MM.1S (cell line): ENCODE measurements around the gene GCG.

Experiments
- DNase-seq: peaks from one replicate; pipeline ENCODE4 v3.0.0-alpha.2; 2015
- H2AFZ ChIP-seq: fragments of 300-600 bp; sonication (generic); 2 replicates; pipeline ENCODE4 v1.6.0; 2016; ENCODE audit warnings: antibody characterized with exemption, low read length
- H3F3A ChIP-seq: fragments of 300-600 bp; sonication (generic); 2 replicates; pipeline ENCODE4 v1.6.1; 2016; ENCODE audit warnings: mild to moderate bottlenecking, antibody characterized with exemption, low read length, moderate library complexity, mixed read lengths; ENCODE audit not compliant: insufficient read depth
- H3K27ac ChIP-seq: fragments of 300-600 bp; sonication (generic); 2 replicates; pipeline ENCODE4 v1.5.1; 2016; ENCODE audit warnings: mild to moderate bottlenecking, low read length
- H3K27me3 ChIP-seq: fragments of 300-600 bp; sonication (generic); replicated peaks from 2 replicates; pipeline ENCODE4 v1.6.0; 2016; ENCODE audit warnings: low read length; ENCODE audit not compliant: insufficient read depth
- H3K36me3 ChIP-seq: fragments of 300-600 bp; sonication (generic); replicated peaks from 2 replicates; pipeline ENCODE4 v1.6.1; 2016; ENCODE audit warnings: mild to moderate bottlenecking, low read length, mixed read lengths; ENCODE audit not compliant: insufficient read depth
- H3K4me1 ChIP-seq: fragments of 300-600 bp; sonication (generic); 2 replicates; pipeline ENCODE4 v1.6.1; 2016; ENCODE audit warnings: low read length, mixed read lengths
- H3K4me2 ChIP-seq: fragments of 300-600 bp; sonication (generic); 2 replicates; pipeline ENCODE4 v1.6.0; 2016; ENCODE audit warnings: low read depth, low read length
- H3K4me3 ChIP-seq: fragments of 300-600 bp; sonication (generic); 2 replicates; pipeline ENCODE4 v1.5.1; 2016; ENCODE audit warnings: low read length, mixed read lengths
- H3K79me2 ChIP-seq: fragments of 300-600 bp; sonication (generic); 2 replicates; pipeline ENCODE4 v1.6.1; 2016; ENCODE audit warnings: mixed run types, low read length, mixed read lengths
- H3K9ac ChIP-seq: fragments of 300-600 bp; sonication (generic); 2 replicates; pipeline ENCODE4 v1.6.1; 2016; ENCODE audit warnings: low read length, mixed read lengths
- H3K9me2 ChIP-seq: fragments of 300-600 bp; sonication (generic); replicated peaks from 2 replicates; pipeline ENCODE4 v1.6.1; 2016; ENCODE audit warnings: mild to moderate bottlenecking, low read length, mixed read lengths; ENCODE audit not compliant: insufficient read depth
- H3K9me3 ChIP-seq: fragments of 300-600 bp; sonication (generic); replicated peaks from 2 replicates; pipeline ENCODE4 v1.6.1; 2016; ENCODE audit warnings: mild to moderate bottlenecking, low read length, mixed read lengths; ENCODE audit not compliant: insufficient read depth
- H4K20me1 ChIP-seq: fragments of 300-600 bp; sonication (generic); 2 replicates; pipeline ENCODE4 v1.6.1; 2016; ENCODE audit warnings: mild to moderate bottlenecking, low read length, moderate library complexity, mixed read lengths; ENCODE audit not compliant: insufficient read depth
- CTCF ChIP-seq: fragments of 300-600 bp; sonication (generic); IDR thresholded peaks from 2 replicates; pipeline ENCODE4 v1.5.1; 2016; ENCODE audit warnings: antibody characterized with exemption, low read length, mixed read lengths
- EZH2 ChIP-seq: fragments of 300-600 bp; sonication (generic); optimal IDR thresholded peaks from 2 replicates; pipeline ENCODE3; 2017; ENCODE audit warnings: low read depth, mild to moderate bottlenecking, antibody characterized with exemption, low read length, mixed read lengths
- EZH2phosphoT487 ChIP-seq: fragments of 300-600 bp; sonication (generic); IDR thresholded peaks from 2 replicates; pipeline ENCODE4 v1.6.1; 2018; ENCODE audit warnings: antibody characterized with exemption, low read length

GCG gene

GRCh38 chr2:162106746-162107145, 45.3 kb downstream of the GCG start:
- no peak overlapping the region for H3K27ac ChIP-seq
- H3F3A ChIP-seq: no peaks in the 10 kb centered on the region
- no peaks in the 10 kb centered on the region for H3K4me1 ChIP-seq
- H3K9ac ChIP-seq: no peak overlapping the region
- no peaks in the 10 kb centered on the region for H3K9me2 ChIP-seq
- no peaks in the 10 kb centered on the region for H3K27me3 ChIP-seq
- H4K20me1 ChIP-seq: no peaks in the 10 kb centered on the region
- H3K9me3 ChIP-seq: no peaks in the 10 kb centered on the region
- H3K4me3 ChIP-seq: no peak overlapping the region
- DNase-seq: no peak
- no peak overlapping the region for H3K4me2 ChIP-seq
- TF ChIP-seq EZH2: no peak
- TF ChIP-seq EZH2phosphoT487: no peak
- no peak for TF ChIP-seq CTCF
- no peak overlapping the region for H2AFZ ChIP-seq
- no peaks in the 10 kb centered on the region for H3K79me2 ChIP-seq
- H3K36me3 ChIP-seq: no peaks in the 10 kb centered on the region

- Histone ChIP-seq H3K9me2 (no peaks in the 10 kb centered on the region), H3K27me3 (no peaks in the 10 kb centered on the region), H3K9me3 (no peaks in the 10 kb centered on the region), H3K4me2 (no peak overlapping the region), H3K4me3 (no peak overlapping the region), H3K27ac (no peak overlapping the region), H4K20me1 (no peaks in the 10 kb centered on the region), H2AFZ (no peak overlapping the region), H3K36me3 (no peaks in the 10 kb centered on the region), H3K79me2 (no peaks in the 10 kb centered on the region), H3F3A (no peaks in the 10 kb centered on the region), H3K9ac (no peak overlapping the region), H3K4me1 (no peaks in the 10 kb centered on the region)
- TF ChIP-seq EZH2phosphoT487: no peak
- no peak for DNase-seq
Measured at GRCh38 chr2:162106146-162106551, 45.9 kb downstream of the GCG start.

GRCh38 chr2:162103443-162104009, 48.5 kb downstream of the GCG start:
- Histone ChIP-seq H3F3A (no peaks in the 10 kb centered on the region), H3K27ac (no peak overlapping the region), H4K20me1 (no peaks in the 10 kb centered on the region), H3K9me2 (no peaks in the 10 kb centered on the region), H3K4me2 (no peak overlapping the region), H2AFZ (no peak overlapping the region), H3K36me3 (no peaks in the 10 kb centered on the region), H3K4me1 (no peaks in the 10 kb centered on the region), H3K9ac (no peak overlapping the region), H3K79me2 (no peaks in the 10 kb centered on the region), H3K4me3 (no peak overlapping the region), H3K9me3 (no peaks in the 10 kb centered on the region), H3K27me3 (no peaks in the 10 kb centered on the region)
- TF ChIP-seq EZH2phosphoT487 (no peak), CTCF (no peak), EZH2 (no peak)
- DNase-seq: no peak

- Histone ChIP-seq H3K79me2 (no peaks in the 10 kb centered on the region), H3K9me2 (no peaks in the 10 kb centered on the region), H3K36me3 (no peaks in the 10 kb centered on the region), H3K9ac (no peak overlapping the region), H3K27me3 (no peaks in the 10 kb centered on the region), H4K20me1 (no peaks in the 10 kb centered on the region), H3K4me3 (no peak overlapping the region), H3F3A (no peaks in the 10 kb centered on the region), H3K9me3 (no peaks in the 10 kb centered on the region), H3K27ac (no peak overlapping the region), H3K4me1 (no peaks in the 10 kb centered on the region), H2AFZ (no peak overlapping the region), H3K4me2 (no peak overlapping the region)
- no peak for TF ChIP-seq EZH2phosphoT487
- no peak for DNase-seq
Measured at GRCh38 chr2:162100579-162100978, 51.5 kb downstream of the GCG start.
